HG03354 (cell line): ENCODE measurements around the gene PRSS50.

Experiments
- ATAC-seq: cut with Tn5 transposase; IDR thresholded peaks from one replicate; pipeline ENCODE4 v1.9.1; 2021; ENCODE audit warnings: mild to moderate bottlenecking; ENCODE audit not compliant: unreplicated experiment, poor library complexity, severe bottlenecking

The PRSS50 gene

DNA sequence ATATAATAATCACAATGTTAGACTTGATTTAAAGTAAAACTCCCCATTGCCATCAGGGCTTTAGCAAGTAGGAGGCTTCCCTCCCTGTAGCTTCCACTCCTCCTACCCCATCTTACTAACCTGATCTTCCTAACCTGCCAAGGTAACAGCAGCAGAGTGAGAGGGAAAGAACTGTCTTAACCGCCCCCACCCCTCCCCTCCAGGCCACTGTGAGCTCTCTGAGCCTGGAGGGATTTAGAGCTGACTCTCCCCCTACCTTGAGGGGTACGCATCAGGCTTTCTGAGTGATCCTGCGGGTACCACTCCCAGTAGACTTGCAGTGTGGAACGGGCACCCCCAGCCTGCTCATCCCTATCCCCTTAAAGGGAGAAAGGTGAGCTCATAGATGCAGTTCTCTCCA is 11.4 kb upstream of the PRSS50 start:
- no peak for ATAC-seq

DNA sequence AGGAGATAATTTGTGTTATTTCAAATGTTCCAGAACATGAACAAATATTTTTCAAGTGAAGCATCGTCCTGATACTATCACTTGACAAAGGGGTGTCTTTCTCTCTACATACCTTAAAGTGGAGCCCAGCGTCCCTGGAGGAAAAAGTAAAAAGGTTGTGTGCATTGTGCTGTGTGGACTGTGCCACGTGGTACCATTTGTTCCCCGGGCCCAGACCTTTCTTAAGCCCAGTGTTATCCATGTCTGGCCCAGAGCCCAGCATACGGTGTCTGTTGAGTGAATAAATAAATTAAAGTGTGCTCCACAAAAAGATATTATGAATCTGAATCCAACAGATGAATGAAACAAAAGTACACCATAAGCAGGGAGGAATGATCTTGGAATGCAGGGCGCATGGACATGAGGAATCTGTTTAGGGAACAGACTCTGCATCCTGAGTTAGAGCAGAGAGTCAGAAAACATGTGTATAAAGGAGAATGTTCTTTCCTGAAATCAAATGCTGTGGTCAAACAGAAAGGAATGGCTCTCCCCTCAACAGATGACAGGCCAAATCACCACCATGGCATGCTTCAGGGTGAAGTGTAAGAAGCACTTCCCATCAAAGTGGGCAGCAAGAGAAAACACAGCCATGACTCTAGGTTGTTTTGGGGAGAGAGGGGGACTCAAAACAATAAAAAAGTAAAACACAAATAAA is 8.1 kb upstream of the PRSS50 start:
- ATAC-seq, result no peak

DNA sequence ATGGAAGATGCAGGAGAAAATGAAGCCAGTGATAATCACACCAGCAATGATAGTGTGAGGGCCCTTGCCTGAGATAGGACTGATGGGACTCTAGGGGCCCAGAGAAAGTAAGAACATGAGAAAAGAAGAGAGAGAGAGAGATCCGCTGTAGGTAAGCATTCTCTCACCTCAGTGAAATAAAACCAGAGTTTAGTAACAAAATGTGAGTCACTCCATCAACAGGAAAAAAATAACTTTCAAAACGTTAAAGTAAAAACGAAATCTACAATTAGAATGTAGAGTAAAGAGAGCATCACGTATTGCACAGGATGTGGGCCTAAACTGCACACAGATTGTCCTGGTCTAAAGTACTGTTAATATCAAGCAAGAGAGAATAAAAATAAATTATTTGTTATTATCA is 6.8 kb upstream of the PRSS50 start:
- no peak for ATAC-seq

DNA sequence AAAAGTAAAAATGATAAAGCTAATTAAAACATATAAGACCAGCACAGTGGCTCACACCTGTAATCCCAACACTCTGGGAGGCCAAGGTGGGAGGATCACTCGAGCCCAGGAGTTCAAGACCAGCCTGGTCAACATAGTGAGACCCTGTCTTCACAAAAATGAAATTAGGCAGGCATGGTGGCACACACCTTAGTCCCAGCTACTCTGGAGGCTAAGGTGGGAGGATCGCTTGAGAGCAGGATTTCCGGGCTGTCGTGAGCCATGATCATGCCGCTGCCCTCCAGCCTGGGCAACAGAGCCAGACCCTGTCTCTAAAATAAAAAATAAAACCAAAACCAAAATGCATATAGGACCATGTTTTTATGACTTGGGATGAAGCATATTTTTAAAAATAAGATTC is 4.8 kb upstream of the PRSS50 start:
- no peak for ATAC-seq

DNA sequence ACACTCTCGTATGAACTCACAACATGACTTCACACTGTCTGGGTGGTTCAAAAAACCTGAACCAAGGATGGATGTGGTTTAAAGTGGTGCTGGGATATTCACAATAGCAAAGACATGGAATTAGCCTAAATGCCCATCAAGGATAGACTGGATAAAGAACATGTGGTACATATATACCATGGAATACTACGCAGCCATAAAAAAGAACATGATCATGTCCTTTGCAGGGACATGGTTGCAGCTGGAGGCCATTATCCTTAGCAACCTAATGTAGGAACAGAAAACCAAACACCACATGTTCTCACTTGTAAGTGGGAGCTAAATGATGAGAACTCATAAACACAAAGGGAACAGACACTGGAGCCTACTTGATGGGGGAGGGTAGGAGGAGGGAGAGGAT is 3.3 kb upstream of the PRSS50 start:
- ATAC-seq, result no peak

DNA sequence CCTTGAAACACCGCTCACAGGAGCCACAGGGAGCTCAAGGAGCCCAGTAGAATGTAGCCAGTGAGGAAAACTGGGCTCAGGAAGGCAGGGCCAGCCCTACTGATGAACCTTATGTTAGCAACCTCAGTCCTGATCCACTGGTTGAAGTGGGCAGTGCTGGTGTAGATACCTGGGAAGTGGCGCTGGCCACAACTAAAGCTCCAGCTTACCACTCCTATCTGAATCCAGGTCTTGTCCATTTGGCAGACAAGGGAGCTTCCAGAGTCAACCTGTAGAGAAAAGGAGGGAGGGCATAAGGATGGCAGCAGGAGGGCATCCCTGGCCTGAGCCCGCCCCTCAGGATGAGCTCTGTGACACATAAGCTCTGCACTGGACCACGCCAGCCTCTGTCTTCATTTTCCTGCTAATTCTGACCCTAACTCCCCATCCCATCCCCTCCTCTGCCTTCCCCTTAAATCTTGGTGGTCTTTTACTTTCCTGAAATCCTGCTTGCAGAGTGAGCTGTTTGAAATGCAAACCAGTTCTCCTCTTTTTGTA is 2.1 kb upstream of the PRSS50 start:
- ATAC-seq, result no peak

DNA sequence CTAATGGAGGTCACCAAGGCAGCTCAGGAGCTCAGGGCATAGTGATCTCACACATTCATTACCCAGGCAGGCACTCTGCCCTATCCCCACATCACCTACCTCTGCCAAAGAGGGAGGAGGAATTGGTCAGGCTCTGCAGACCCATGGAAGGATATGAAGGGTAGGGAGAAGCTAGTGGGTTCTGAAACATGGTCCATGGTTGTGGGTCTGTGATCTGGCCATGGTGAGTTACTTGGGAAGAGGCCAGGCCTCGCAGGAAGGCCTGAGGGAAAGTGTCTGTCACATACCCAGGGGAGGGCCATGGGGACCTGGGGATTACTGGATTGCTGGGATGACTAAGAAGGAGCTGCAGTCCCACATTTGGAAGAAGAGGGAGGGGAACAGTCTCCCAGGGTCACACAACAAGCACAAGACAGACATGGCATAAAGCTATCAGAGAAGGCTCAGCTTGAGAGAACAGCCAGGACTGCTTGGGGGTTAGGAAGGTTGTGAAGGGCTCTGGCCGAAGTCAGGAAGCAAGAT is 1.4 kb upstream of the PRSS50 start:
- ATAC-seq, result no peak

DNA sequence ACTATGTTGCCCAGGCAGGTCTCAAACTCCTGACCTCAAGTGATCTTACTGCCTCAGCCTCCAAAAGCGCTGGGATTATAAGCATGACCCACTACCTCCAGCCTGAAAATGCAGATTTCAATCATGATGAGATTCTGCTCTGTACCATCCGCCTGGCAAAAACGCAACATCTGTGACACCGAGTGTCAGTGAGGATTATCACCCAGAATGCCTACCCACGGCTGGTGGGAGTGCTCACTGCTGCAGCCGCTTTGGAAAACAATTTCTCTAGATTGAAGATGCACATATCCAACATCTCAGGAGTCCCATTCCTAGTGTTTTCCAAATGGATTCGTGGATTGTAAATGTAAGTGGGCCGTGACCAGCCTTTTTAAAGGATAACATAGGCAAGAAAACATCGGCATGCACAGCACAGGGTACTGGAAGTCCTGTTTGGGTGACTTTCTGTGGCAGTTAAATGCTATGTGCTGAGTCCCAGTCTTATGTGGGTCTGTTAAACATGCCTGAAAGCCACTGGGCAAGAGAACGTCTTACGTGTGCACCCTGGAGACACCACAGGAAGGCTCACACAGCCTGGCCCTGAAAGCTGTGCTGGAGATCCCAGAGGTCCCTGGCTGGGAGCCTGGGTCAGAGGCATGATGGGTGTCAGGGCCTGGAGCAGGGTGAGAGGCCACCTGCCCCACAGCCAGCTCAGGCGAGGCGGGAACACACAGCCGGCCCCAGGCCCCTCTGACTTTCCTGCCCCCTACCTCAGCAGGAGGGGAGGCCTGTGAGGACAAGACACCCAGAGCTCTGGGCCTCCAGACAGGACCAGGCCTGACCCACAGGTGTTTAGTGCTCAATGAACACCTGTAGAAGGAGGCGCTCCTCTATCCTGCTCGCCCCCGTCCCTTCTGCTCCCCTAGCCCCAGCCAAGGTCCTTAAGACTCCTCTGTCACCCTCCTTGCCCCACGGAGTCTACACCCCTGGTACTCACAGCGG is 918 bp downstream of the PRSS50 start:
- ATAC-seq, result no peak

DNA sequence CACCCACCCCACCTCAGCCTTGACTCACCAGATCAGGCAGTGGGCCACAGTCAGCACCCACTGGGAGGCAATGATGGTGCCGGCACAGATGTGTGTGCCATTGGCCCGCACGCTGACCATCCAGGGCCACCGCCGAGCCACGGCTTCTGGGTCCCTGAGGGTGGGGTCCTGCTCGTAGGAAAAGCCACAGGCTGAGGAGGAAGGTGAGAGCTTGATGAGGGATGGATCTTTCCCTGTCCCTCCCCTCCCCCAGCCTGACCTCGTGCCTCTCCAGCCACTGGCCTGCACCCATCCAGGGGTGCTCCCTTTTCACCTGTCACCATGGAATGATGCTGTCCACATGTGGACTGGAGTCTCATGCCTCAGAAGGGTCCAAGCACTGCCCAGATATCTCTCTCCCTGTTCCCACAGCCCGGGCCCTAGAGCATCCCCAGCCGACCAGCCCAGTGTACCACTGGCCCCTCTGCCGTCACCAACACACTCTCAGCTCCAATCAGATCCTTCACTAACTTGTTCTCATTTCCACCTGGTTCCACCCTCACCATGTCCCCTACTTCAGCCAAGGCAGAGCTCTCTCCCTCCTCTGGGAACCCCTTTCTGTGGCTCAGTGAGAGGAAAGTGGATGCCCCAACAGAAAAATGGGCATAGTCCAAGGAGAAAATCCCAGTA is 2.0 kb downstream of the PRSS50 start:
- no peak for ATAC-seq

DNA sequence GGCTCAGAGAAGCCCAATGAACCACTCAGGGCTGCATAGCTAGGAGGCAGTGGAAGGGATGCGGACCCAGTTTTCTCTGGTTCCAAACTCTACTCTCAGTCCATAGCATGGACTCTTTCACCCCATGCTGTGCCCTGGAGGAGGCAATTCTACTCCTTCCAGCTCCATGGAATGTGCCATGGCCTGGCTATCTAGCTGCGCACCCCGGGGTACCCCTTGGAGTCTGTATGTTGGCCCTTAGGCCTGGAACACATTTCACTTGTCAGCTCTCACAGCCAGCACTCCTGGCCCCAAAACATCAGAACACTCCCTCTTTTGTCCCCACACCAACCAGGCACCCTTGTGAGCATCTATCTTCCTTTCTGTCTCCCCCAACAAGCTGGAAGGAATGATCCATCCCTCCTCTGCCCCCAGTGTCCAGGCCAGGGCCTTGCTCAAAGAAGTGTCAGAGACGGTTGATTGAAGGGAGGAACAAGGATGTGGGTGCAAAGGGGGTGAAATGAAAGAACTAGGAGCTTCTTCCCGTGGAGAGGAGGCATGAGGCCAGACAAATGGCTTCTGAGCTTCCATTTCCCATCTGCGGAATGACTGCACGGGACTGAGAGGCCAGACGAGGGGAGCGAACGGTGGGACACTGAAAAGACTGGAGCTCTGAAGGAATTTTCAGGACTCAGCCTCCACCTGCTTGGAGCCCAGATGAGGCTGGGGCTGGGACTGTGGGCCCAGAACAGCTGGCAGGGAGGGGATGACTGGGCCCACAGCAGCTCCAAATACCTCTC is 2.8 kb downstream of the PRSS50 start:
- no peak for ATAC-seq

DNA sequence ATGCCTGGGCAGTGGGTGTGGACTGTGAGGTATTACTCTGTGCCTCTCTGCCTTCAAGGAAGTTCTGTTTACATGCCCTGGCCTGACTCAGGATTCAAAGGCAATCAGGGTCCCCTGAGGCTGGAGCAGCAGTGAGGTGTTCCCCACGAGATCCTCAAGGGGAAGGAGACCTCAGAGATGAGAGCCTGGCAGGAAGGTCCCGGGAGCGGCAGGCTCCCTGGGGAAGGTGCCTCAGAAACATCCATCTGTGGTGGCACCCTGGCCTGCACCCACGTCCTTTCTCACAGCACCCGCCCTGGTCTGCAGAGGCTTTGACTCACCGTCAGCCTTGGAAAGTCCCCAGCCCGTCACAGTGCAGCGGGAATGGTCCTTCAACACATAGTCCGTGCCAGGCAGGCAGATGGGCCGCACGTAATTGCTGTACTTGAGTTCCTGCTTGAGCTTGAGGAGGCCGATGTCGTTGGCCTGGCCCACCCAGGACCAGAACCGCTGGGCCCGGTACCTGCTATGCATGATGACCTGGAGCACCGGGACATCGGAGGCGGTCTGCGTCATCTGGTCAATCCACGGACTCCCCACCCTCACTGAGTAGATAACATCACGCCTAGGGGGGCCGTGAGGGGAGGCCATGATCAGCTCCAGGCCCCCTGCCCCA is 3.6 kb downstream of the PRSS50 start:
- ATAC-seq, result no peak

DNA sequence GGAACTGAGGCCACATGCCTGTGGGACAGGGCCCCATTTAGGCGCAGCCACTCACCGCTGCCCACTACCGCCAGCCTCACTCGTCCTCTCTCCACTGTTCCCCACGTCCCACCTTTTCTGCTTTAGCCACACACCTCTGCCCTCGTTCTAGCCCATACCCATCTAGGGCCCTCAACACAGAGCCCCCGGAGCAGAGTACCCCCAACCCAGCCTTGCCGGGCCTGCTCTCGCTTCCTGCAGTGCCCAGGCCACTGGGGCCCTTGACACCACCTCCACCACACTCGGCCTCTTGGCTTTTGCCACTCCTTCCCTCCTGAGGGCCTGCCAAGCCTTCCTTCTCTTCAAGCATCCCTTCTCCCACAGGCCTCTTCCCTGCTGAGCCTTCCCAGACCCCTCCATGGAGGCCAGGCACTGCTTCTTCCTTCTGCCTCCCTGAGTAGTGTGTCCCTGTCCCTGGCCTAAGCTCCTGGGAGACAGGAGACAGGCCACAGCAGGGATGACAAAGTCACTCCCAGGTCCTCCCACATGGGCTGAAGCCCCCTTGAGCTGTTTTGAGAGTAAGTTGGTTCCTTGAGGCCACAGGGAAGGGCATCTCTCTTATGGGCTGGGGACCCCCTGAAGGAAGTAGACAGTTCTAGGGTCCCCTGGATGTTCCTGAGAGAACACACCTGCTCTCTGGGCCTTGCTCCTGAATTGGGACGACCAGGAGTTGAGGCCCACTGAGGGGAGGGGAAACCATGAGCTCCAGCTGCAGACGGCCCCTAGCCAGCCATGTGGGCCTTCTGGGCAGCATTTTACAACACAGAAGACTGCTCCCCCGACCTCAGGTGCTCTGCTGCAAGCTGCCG is 4.4 kb downstream of the PRSS50 start:
- ATAC-seq, result no peak

DNA sequence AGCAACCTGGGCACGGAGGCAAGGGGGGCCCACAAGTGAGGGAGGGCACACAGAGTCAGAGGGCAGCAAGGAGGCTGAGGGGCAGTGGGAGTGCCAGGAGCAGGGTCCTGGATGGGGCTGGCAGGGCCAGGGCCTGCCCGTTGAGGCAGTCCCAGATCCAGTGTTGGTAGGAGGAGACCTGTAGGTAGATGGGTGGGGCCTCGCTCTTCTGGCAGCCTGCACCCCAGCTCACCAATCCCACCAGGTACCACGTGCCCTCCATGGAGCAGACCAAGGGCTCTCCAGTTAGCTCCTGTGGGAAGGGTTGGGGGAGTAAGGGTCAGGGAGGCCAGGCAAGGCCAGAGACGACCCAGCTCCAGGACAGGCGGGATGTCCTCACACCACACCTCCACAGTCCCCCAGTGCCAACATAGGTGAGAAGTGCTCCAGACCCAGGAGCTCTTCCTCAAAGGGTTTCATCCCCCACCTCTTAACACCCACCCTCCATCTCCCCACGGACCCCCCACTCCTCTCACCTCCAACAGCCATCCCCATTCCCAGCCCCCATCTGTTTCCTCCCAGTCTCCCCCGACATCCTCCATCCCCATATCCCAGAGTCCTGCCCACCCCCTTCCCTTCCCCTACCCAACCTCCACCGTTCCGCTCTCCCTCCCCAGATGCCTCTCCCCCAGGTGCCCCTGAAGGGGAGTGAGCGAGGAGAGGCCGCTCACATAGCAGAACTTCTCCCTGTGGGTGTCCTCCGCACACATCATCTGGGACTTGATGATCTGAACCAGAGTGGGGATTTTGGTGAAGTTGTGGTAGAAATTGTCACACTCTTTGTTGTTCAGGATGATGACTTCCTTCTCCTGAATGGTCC is 5.2 kb downstream of the PRSS50 start:
- no peak for ATAC-seq

DNA sequence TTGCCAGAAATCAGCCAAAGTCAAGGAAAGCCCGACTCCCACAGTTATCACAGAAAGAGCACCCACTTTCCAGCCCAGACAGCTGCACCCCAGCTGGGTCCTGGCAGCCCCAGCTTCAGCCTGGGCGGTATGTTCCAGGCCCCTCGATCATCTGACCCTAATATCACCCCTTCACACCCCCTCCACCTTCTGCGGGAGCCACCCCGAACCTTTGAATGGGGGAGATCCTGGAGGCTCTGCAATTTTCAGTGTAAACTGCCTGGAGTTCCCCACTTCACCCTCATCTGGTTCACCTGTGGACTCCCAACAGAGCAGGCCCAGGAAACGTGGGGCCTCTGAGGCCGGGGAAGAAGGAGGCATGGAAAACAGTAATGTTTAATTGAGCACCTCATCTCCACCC is 5.9 kb downstream of the PRSS50 start:
- ATAC-seq, result no peak

DNA sequence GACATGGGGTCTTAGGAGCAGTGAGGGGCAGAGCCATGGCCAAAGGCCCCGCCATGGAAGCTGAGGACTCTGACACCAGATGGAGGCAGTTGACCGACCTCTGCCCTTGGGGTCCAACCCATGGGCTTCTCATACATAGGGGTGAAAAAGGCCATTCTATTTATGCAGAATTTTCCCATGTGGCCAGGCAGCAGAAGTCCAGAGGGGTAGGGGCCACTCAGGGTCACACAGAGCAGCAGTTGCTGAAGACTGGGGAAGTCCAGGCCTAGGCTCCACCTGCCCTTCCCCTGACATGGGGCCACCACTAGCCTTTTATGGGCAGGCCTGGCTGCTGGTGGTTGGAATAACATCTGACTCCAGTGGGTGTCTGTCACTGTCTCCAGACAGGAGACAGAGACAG is 6.4 kb downstream of the PRSS50 start:
- ATAC-seq, result no peak

DNA sequence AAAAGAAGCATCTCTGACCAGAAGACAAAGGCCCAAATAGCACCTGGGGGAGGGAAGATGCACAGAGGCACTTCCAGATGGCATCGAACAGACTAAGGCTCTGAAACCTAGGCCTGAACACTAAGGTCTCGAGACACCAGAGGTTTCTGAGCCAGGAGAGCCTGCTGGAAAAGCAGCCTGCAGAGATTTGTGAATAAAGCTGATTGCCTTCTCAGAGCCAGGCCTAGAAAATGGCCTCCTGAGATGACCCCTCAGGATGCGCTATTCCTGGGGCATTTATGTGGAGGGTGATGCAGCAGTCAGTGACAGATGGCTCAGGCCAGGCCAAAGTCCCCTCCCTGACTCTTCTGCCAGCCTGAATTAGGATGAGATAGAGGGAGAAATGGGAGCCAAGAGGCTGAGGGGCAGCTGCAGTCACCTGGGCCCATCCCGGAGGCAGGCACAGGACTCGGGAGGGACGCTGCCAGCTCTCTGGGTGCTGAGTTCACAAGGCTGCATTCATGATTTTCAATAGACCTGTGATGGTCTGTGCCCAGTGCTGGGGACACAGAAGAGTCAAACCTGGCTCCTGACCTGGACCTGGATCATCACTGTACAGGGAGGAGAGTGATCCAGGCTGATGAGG is 6.9 kb downstream of the PRSS50 start:
- no peak for ATAC-seq

DNA sequence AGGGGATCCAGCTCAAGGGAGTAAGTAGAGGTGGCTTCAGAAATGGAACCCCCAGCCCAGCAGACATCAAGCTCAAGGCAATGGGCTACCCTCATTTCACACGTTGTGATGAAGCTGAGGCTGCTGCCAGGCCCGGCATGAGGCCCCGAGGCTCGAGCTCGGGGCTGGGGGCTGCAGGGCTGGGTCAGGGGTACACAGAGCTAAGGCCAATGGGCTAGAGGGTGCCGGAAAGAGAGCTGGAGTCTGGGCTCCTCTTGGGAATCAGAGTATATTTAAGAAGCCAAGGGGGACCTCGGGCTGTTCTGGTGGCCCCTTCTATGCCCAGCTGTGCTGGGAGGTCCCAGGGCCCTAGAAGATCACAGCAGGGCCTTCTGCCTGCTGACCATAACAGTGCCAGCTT is 7.4 kb downstream of the PRSS50 start:
- ATAC-seq, result no peak
